Erythroblast (primary cell): Measurements from ENCODE around the gene COL19A1.

Experiments
- GATA1 ChIP-seq: IDR thresholded peaks from 2 replicates; pipeline ENCODE4 v1.6.1; 2011; ENCODE audit warnings: low read depth, mild to moderate bottlenecking, control low read depth, low read length, moderate library complexity
- POLR2A ChIP-seq: IDR thresholded peaks from 2 replicates; pipeline ENCODE4 v1.6.1; 2011; ENCODE audit warnings: mild to moderate bottlenecking, low read length

DNA sequence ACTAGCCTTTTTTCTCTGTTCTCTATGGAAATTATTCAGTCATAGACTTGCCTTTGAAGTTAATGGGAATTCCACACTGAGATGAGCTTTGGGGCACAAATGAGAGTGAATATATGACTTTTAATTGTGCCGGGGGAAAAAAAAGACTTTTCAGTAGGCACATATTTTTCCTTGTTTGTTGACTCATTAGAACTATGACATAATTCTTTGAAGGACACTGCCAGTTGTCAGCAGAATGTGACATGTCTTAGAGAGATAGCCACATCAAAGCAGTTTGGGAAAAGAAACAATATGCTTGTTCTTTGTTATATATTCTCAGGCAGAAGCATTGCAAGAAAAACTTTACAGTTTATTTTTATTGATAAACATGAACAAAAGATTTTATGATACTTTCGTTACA, 298.2 kb downstream of the COL19A1 start:
- TF ChIP-seq POLR2A (no peak), GATA1 (no peak)
